HG02970 (cell line): ENCODE measurements around the gene IQCC.
A peak's percentile ranks its signal among the peaks of the same experiment; 100 is the strongest.
"Not testable (repeated sequence)": the region's sequence is repeated elsewhere in the genome, so short reads cannot be mapped to it uniquely, and the experiment has no call there.

Source experiments
- ATAC-seq: cut with Tn5 transposase; IDR thresholded peaks from one replicate; pipeline ENCODE4 v1.9.1; 2021; ENCODE audit warnings: mild to moderate bottlenecking, moderate library complexity, moderate number of reproducible peaks; ENCODE audit not compliant: unreplicated experiment, low FRiP score

Gene IQCC

DNA sequence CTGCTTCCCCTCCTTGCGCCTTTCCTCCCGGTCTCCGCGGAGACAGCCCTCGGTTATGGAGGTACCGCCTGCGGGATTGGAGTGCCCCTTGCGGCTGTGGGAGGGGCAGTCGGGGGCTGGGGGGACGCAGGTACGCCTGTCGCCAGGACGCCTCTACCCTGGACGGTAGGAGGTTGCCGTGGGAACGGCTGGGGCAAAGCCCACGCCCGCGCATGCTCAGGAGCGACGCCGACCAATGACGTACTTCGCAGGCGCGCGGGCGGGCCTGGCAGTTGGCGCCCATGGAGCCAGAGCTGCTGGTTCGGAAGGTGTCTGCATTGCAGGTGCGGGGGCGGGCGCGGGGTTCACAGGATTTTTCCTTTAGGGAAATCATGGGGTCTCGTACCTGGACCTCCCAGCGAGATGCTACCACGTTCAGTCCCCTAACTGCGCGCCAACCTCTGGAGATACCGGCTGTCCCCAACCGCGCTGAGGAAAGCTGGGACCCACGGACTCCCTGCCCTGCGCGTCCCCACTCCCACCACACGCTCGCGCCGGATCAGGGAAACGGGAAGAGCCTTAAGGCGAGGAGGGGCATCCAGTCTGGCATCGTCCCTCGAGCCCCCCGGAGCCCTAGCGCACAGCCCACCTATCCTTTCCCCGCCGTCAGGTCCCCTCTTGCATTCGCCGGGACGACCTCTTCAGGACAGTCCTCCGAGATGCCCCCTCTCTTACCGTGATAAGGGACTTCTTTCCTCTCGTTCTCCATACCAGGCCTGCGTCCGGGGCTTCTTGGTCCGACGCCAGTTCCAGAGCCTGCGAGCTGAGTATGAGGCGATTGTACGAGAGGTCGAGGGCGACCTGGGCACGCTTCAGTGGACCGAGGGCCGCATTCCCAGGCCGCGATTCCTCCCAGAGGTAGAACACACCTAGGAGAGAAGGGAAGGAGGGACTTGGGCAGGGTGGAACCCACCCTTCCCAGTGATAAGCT, at the start of gene IQCC:
TSS of gene IQCC (plus strand) at position 271 of the 970 bp plus-strand sequence. CDS start at position 282, 11 bp downstream.
- ATAC-seq, result peak; percentile 38

DNA sequence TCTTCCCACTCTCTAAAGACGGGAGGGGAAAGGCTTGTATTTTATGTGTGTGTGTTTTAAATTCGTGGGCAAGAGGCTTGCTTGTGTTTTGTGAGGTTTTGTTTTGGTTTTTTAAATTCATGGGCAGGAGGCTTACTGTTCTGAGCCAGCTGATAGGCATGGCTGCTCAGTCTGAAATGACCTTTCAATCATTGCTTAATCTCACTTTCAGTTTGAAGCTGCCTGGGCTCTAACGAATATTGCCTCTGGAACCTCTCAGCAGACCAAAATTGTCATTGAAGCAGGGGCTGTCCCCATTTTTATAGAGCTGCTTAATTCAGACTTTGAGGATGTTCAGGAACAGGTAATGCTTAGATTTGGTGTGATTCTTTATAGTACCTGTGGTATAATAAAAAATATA, 46.3 kb upstream of the IQCC start:
- no peak for ATAC-seq

DNA sequence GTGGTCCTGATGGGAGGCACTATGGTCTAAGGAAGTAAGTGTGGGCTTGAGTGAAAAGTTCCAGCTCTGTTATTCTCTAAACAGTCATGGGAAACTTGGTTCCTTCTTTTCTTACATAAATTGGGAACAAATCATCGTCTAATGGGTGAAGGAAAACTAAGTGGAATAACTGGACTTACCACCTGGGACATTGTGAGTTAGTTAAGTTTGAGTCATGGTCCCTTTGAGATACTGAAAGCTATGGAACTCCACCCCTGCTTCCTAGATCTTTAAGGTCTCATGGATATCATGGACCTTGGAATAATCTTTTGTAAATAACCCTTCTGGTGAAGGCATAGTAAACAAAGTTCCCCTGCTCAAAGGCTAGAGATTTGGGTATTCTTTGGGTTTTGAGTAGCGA, 42.1 kb upstream of the IQCC start:
- ATAC-seq, result no peak

DNA sequence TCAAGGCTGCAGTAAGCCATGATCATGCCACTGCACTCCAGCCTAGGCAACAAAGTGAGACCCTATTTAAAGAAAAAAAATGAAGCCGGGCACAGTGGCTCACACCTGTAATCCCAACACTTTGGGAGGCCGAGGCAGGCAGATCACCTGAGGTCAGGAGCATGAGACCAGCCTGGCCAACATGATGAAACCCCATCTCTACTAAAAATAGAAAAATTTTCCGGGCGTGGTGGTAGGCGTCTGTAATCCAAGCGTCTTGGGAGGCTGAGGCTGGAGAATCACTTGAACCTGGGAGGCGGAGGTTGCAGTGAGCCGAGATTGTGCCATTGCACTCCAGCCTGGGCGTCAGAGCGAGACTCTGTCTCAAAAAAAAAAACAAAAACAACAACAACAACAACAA, 39.8 kb upstream of the IQCC start:
- not testable (repeated sequence) for ATAC-seq

DNA sequence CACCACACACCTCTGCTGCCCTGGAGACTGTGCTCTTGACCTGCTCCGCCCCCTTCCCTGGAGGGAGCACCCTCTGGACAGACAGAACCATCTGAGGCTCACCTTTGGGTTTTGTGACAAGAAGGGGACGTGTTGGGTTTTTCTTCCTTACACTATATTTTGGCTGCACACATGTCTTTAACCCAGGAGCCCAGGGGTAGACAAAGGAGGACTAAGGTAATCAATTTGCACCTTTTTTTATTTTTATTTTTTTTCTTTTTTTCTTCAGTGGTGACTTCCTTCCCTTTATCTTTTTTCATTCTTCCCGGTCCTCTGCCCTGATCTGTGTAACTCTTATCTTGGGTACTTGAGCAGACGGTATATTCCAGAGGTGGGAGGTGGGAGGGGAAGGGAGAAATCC, 34.5 kb upstream of the IQCC start:
- ATAC-seq, result no peak

DNA sequence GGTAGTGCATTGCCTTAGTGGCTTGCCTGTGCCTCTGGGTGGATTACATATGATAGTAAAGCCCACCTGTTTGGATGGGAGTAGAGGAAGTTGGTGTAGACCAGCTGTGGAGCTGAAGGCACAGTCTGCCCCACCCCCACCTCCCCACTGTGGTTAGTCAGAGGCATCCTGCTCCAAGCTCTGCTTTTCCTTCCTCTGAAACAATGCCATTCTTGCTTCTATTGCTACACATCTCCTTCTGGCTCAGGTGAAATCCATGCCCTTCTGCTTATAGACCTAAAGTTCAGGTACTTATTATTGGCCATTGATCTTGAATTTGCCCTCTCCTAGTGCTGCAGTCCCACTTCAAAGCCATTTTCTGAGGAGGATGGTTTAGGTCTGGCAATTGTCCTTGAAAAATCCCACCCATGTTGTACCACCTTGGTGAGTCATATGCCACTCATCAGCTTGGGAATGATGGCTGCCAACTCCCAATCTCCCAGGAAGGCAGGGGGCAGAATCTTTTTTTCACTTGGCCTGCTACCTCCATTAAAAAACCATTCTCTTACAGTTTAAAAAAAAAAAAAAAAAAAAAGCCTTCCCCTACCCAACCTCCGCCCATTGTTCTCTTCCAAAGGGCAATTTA, 32.7 kb upstream of the IQCC start:
- no peak for ATAC-seq

DNA sequence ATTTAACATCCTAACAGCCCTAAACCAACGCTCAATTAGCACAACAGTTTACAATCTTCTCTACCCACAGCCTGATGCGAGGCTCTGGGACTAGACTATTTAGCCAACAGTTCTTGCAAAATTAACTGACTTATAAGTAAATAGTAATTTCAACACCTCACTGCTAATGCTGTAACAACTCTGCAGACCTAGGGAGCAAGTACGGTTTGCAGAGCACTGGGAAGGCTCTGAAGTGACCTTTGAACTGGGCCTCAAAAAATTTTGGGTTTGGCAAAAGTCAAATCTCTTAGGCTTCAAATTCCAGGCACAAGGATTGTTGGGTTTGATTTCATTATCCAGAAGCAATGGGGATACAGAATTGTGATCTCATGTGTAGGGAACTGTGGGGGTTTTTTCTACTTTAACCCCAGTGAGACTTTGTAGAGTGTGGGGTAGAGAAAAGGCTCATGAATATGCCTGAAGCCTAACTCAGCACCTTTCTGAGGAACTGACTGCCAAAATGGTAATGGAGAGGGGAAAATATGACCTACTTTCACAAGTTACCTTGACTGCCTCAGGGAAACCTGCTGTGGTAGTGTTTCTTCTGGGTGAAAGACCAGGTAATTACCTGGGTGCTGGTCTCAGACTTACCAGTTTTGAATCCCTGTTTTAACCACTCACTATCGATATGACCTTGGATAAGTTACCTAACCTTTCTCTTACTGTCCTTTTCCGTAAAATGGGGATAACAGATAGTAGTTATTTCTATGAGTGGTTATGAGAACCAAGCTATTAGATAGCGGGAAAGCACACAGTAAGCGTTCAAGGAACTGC, 26.9 kb upstream of the IQCC start:
- no peak for ATAC-seq

DNA sequence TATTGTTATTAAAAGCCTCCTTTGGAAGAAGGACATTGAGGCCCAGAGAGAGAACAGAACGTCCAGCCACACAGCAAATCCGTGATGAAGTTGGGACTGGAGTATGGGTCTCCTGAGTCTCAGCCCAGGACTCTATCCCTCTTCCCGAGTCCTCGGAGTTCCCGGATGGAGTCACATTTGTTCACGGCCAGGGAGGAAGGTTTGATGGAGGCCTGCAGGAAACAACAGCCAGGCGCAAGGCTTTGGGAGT, 26.4 kb upstream of the IQCC start:
- no peak for ATAC-seq

DNA sequence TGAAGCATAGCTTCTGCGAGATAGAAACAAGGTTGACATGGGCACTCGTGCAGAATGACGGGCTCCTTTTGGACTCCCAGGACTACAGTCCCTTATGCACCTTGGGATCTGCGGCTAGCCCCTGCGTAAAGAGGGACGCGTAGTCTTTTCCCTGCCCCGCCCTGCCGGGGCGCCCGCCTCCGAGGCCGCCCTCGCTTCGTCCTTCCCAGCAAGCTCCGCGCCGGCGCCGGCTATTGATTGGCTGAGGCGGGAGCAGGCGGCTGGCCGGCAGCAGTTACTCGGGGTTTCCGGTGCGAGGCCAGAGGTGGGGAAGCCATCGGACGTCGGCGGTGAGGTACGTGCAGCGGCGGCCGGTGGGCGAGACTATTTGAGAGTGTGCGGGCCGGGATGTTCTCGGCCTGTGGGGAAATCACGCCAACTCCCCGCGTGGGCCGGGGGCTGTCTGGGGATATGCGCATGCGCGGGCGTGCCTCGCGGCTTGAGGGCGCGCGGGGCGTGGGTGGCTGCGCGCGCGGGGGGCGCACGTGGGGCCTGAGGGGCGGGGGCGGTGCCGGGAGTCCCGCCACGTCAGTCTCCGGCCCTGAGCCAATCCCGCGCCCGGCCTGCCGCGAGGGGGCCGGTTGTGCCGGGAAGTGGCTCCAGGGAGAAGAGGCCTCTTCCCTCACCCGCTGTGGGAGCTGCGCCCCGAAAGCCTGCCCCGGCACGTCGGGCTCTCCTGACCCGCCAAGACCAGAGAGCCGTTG, 25.9 kb upstream of the IQCC start, which contains the start of gene TXLNA:
TSS of gene TXLNA (plus strand) at position 233 of the 743 bp plus-strand sequence. CDS start 671 bp downstream, outside the sequence.
- peak; percentile 76 for ATAC-seq

DNA sequence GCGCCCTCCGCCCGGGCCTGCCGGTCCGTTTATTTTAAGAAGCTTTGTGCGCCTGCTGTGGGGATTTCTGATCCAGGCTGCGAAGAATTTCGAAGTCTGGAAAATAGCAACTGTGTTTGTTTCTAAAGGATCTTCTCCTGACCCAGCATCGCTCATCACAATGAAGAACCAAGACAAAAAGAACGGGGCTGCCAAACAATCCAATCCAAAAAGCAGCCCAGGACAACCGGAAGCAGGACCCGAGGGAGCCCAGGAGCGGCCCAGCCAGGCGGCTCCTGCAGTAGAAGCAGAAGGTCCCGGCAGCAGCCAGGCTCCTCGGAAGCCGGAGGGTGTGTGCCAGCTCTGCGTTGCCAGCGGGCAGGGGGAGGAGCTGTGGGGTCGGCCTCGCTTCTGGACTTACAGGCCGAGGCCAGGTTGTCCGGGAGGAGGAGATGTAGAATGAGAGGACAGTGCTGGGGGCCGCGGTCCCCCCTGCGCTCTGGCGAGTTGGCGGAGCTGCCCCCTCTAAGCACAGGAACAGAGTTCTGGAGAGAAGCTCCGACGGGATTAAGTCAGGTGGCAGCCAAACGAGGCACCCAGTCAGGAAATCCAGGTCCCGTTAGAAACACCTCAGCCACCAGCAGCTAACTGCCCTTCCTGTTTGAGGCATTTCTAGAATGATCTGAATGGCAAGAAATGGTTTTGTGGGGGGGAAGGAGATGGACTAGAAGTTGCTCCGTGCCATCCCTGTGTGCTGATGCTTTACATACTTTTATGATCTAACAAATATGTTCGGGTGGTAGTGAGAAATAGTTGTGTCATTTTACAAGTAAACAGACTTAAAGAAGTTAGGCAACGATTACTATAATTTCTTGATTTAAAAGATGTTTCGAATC, 25.0 kb upstream of the IQCC start:
- ATAC-seq, result no peak

DNA sequence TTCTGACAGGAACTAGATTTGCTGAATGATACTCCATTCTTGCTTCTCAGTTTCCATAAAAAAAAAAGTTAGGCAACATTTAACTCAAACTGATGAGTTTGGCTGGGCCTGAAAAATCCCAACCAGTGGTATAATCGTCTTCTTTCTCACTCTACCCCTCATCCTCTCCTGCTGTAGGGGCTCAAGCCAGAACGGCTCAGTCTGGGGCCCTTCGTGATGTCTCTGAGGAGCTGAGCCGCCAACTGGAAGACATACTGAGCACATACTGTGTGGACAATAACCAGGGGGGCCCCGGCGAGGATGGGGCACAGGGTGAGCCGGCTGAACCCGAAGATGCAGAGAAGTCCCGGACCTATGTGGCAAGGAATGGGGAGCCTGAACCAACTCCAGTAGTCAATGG, 24.4 kb upstream of the IQCC start:
- no peak for ATAC-seq

DNA sequence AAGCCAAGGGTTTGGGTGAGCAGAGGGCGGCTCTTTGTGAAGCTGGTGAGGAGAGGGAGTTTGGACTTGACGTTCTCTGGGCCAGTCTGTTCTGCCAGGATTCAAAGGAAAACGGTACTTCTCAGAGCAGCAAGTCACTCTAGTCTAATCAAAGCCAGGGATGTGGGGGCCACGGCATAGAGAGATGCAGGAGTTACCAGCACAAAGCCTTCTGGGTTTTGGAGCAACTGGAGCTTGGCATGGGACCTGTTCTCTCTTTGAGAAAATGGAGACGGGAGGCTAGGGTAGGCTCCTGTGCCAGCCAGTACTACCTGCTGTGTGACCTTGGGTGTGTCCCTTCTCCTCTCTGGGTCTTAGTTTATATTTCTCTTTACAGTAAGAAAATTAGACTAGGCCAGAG, 23.9 kb upstream of the IQCC start:
- ATAC-seq, result no peak

DNA sequence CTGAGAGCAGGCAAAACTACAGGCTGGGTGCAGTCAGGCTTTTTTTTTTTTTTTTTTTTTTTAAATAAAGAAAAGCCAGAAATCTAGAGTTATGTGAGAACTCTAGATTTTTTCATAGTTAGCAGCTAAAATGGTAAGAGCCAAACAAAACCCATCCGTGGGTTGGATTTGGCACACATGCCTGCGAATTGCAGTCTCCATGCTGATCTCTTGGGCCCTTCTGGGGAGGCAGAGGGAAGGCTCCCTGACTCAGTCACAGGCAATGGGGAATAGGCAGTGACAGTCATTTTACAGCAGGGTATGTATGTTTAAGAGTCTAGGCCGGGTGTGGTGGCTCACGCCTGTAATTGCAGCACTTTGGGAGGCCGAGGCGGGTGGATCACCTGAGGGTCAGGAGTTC, 23.4 kb upstream of the IQCC start:
- ATAC-seq, result no peak

DNA sequence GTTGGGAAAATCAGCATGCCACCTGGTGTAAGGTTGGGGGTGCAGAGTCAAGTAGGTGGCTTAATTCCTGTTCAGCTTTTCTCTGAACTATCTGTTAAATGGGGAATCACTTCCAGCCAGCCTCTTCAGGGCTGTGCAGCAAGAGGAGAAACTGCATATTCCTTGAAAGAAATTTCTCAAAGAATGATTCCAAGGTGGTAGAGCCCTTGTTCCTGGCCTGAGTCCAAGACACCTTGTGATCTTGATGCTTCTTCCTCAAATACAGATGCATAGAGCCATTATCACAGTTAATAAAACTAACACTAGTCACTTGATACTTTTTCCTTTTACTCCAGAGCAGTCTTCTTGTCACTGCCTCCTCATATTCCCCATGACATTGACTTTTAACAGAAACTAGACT, 20.8 kb upstream of the IQCC start:
- no peak for ATAC-seq

DNA sequence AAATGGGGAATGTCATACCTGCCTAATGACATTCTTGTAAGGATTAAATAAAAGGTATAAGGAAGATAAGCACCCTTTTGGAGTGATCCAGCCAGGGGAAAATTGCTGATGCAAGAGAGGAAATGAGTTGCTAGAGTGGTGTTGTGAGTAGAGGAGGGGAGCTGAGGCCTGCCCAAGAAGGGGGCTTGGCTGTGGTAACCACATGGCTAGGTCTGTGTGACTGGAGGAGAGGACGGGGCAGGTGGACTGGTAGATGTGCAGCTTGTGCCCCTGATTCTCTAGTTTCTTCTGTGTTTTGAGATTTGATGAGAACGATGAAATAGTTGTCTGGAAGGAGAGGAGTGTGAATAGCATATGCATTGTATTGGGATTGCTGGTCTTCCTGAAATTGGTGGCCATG, 19.4 kb upstream of the IQCC start:
- ATAC-seq, result no peak

DNA sequence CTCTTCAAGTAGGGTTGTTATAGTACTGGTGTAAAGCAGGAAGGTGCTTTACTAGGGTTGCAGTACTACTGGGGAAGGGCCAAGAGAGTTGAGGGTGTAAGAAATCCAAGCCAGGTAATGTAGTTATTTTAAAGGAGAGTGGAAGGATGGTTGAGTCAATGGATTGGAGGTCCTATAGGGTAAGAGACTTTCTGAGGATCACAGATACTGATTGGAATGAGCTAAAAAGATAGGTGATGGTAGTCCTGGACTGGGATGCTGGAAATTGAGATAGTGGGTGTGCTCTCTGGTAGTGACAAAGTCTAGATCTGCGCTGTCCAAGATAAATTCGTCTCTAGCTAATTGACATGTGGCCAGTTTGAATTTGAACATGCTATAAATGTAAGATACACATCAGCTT, 19.0 kb upstream of the IQCC start:
- no peak for ATAC-seq

DNA sequence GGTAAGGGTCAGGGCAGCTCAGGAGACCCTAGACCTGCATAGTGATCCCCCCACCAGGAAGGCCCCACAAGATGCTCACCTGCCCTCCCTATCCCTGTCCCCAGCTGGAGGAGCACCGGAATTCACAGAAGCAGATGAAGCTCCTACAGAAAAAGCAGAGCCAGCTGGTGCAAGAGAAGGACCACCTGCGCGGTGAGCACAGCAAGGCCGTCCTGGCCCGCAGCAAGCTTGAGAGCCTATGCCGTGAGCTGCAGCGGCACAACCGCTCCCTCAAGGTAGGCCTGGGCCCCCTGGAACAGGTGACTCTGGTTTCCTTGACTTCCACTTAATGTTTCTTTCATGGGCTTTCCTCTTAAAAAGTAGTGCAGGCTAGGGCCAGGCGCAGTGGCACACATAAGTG, 17.6 kb upstream of the IQCC start:
- ATAC-seq, result no peak

DNA sequence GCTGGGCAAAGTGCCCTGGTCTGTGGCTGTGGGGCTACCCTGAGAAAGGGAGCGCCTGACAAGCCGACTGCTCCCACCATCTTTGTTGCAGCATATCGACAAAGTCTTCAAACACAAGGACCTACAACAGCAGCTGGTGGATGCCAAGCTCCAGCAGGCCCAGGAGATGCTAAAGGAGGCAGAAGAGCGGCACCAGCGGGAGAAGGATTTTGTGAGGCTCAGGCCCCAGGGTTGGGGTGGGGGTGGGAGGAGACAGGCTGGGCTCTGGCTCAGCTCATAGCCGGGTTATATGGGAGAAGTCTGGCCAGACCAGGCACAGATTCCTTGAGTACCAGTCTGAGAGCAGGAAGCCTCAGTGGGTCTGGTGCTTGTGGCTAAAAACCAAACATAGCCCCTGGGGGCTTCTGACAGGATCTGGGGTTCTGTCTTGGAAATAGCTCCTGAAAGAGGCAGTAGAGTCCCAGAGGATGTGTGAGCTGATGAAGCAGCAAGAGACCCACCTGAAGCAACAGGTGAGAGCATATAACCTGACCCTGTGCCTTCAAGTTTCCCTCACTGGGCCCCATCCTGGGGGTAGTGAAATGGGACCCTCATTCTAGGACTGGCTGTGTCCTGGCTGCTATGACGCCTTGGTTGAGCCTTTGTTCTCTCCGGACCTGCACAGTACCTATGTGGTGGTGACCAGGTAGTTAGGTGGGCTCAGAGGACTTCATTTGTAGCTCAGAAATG, 13.1 kb upstream of the IQCC start:
- ATAC-seq, result no peak

DNA sequence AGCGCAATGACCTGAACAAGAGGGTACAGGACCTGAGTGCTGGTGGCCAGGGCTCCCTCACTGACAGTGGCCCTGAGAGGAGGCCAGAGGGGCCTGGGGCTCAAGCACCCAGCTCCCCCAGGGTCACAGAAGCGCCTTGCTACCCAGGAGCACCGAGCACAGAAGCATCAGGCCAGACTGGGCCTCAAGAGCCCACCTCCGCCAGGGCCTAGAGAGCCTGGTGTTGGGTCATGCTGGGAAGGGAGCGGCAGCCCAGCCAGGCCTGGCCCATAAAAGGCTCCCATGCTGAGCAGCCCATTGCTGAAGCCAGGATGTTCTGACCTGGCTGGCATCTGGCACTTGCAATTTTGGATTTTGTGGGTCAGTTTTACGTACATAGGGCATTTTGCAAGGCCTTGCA, 10.5 kb upstream of the IQCC start:
- no peak for ATAC-seq
